ENCODE data around the gene KCNT1.

KCNT1 gene

DNA sequence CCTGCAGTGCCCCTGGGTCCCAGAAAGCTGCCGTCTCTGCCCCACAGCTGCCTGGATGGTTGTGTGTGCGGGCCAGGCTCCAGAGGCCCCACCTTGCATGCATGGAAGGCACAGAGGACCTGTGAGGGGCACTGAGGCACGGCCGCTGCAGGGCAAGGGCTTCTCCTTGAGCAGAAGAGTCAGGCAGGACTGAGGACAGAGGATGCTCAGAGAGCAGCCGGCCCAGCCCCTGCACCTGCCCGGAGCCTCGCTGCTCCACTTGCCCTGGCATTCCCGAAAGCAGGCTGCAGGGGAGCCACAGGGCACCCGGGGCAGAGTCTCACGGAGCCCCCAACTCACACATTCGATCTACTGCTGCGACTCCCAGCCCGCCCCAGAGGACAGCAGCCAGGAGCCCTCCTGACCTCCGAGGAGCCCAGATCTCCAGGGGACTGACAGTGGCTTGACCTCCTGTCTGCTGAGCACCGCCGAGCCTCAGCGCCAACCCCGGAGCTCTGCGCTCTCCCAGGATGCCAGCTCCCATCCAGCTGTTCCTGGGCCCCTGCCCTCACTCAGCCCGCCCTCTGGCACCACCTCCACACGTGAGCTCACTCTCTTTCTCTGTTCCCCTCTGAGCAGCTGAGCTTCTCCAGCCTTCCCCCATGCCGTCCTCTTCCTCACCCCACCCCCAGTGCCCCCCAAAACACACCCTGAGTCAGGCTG is 95.0 kb downstream of the KCNT1 start:
- Histone ChIP-seq H3K27me3 (ENCODE audit: control insufficient read depth, insufficient read depth, low read length, poor library complexity, severe bottlenecking) (no peaks in the 10 kb centered on the region), H3K36me3 (ENCODE audit: control insufficient read depth, insufficient read depth, low read length) (no peaks in the 10 kb centered on the region), H3K4me3 (ENCODE audit: insufficient read depth, low read depth, low read length) (no peak overlapping the region), H3K4me1 (ENCODE audit: control insufficient read depth, insufficient read depth, low read length) (no peaks in the 10 kb centered on the region), H3K9me3 (ENCODE audit: control insufficient read depth, low read length) (no peaks in the 10 kb centered on the region), H3K27ac (ENCODE audit: insufficient read depth, low read depth, low read length, poor library complexity, severe bottlenecking) (no peak overlapping the region)
- WGBS, 2 experiments: 87 to 90% methylated on average over 22 of the region's 22 CpGs

DNA sequence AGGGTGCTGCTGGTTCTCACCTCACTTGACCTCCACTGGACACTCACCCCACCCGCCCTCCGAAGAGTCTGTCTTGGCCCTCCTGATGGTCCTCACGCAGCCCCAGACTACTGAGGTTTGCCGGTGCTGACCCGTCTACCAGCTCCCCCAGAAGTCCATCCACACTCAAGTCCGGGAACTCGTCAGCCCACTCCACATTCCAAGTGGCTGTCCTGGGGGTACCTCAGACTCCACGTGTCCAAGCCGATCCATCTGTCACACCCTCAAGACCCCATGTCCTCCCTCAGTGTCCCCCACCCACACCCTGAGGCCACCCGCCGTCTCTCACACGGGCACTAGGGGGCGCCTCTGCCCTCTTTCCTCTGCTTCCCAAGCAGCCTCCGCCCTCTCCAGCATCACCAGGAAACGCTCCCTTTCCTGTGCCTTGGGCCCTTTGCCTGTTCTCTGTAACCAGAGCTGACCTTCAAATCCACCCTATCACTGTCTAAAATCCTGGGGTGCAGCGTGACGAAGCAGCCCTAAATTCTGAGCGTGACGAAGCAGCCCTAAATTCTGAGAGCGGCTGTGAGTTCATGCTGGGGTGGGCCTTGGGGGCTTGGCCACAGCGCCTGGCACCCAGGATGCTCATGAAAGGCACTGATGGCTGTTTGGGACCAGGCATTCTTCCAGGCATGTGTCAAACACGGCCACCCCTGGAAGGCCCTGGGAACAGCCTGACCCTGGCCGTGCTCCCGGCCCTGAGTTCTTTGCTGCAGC is 95.7 kb downstream of the KCNT1 start:
- Histone ChIP-seq H3K4me3 (ENCODE audit: insufficient read depth, low read depth, low read length) (no peak overlapping the region), H3K36me3 (ENCODE audit: control insufficient read depth, insufficient read depth, low read length) (no peaks in the 10 kb centered on the region), H3K27me3 (ENCODE audit: control insufficient read depth, insufficient read depth, low read length, poor library complexity, severe bottlenecking) (no peaks in the 10 kb centered on the region), H3K9me3 (ENCODE audit: control insufficient read depth, low read length) (no peaks in the 10 kb centered on the region), H3K4me1 (ENCODE audit: control insufficient read depth, insufficient read depth, low read length) (peaks cover under 1% of the 10 kb centered on the region), H3K27ac (ENCODE audit: insufficient read depth, low read depth, low read length, poor library complexity, severe bottlenecking) (no peak overlapping the region)
- WGBS, 2 experiments: 55 to 57% methylated on average over 24 of the region's 24 CpGs

DNA sequence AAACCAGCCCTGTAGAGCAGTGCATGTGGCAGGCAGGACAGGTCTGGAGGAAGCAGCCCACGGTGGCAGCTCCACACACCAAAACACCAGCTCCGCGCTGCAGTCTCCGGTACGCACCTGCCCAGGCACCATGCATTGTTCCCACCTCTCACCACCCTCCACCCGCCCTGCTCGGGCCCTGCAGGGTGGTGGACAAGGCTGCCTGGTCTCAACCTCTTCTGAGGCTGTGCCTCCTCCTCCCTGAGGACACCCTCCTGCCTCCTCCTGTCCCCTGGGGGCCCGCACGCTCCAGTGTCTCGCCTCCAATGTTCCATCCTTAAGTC is 96.2 kb downstream of the KCNT1 start:
- no peak overlapping the region for H3K27ac ChIP-seq (ENCODE audit: insufficient read depth, low read depth, low read length, poor library complexity, severe bottlenecking)
- no peak overlapping the region for H3K4me3 ChIP-seq (ENCODE audit: insufficient read depth, low read depth, low read length)
- H3K27me3 ChIP-seq (ENCODE audit: control insufficient read depth, insufficient read depth, low read length, poor library complexity, severe bottlenecking): no peaks in the 10 kb centered on the region
- no peaks in the 10 kb centered on the region for H3K9me3 ChIP-seq (ENCODE audit: control insufficient read depth, low read length)
- 93 to 95% methylated on average over 10 of the region's 10 CpGs for WGBS, 2 experiments
- H3K4me1 ChIP-seq (ENCODE audit: control insufficient read depth, insufficient read depth, low read length): peaks cover 6% of the 10 kb centered on the region
- no peaks in the 10 kb centered on the region for H3K36me3 ChIP-seq (ENCODE audit: control insufficient read depth, insufficient read depth, low read length)

DNA sequence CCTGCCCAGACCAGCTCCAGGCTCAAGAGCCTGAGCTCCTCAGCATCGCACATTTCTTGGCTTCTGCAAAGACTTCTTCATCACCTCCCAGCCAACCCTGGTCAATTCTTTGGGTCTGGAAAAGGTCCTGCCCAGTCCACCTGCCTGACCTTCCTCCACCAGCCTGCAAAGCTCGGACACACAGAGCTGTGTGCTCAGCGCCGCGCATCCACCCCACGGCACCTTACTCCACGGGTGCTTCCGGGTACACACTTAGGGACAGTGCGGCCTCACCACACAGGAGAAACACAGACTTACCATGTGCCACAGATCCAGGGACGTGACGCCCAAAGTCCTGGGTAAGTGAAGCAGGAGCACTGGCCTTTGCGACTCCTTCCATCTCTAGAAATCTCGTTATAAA is 97.3 kb downstream of the KCNT1 start:
- no peak overlapping the region for H3K4me3 ChIP-seq (ENCODE audit: insufficient read depth, low read depth, low read length)
- H3K36me3 ChIP-seq (ENCODE audit: control insufficient read depth, insufficient read depth, low read length): no peaks in the 10 kb centered on the region
- H3K4me1 ChIP-seq (ENCODE audit: control insufficient read depth, insufficient read depth, low read length): peaks cover 6% of the 10 kb centered on the region
- H3K27ac ChIP-seq (ENCODE audit: insufficient read depth, low read depth, low read length, poor library complexity, severe bottlenecking): no peak overlapping the region
- no peaks in the 10 kb centered on the region for H3K9me3 ChIP-seq (ENCODE audit: control insufficient read depth, low read length)
- H3K27me3 ChIP-seq (ENCODE audit: control insufficient read depth, insufficient read depth, low read length, poor library complexity, severe bottlenecking): no peaks in the 10 kb centered on the region
- WGBS, 2 experiments: 96% methylated on average over 13 of the region's 13 CpGs

DNA sequence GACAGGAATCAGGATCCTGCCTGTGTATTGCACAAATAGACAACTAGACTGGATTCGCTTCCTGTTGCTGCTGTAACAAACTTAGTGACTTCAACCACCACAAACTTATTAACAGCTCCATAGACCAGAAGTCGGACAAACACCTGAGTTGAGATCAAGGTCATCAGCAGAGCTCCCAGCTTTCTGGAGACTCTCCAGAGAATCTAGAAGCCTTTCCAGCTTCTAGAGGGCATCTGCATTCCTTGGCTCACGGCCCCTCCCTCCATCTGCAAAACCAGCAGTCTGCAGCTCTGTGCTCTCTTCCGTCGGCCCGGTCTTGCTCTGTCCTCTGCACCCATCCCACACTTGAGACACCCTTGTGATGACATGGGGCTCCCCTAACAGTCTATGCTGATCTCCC is 99.1 kb downstream of the KCNT1 start:
- no peaks in the 10 kb centered on the region for H3K9me3 ChIP-seq (ENCODE audit: control insufficient read depth, low read length)
- peaks cover 6% of the 10 kb centered on the region for H3K4me1 ChIP-seq (ENCODE audit: control insufficient read depth, insufficient read depth, low read length)
- no peak overlapping the region for H3K27ac ChIP-seq (ENCODE audit: insufficient read depth, low read depth, low read length, poor library complexity, severe bottlenecking)
- H3K27me3 ChIP-seq (ENCODE audit: control insufficient read depth, insufficient read depth, low read length, poor library complexity, severe bottlenecking): no peaks in the 10 kb centered on the region
- H3K4me3 ChIP-seq (ENCODE audit: insufficient read depth, low read depth, low read length): no peak overlapping the region
- H3K36me3 ChIP-seq (ENCODE audit: control insufficient read depth, insufficient read depth, low read length): no peaks in the 10 kb centered on the region
- 94% methylated on average over 6 of the region's 6 CpGs for WGBS, 2 experiments

DNA sequence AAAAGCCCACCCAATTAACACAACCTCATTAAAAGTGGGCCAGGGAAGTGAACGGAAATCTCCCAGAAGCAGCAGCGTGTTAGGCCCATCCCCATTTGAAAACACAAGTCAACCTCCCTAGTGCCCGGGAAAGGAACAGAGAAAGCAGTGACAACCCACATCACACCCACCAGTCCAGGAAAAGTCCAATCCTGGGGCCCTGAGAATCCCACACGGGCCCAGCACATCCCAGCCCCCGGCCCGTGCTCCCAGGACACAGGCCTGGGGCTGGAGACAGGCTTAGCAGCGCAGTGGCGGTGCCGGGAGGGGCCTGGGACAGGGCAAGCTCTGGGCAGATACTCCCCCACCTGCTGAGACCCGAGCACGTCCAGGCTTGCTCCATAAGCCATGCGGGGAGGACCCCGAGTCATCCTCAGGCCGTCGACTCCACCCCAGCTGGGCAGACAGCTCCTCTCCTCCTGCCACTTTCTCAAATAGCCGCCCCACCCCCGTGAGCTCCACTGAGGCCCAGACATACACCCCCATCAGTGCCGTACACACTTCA is 101.0 kb downstream of the KCNT1 start:
- no peak overlapping the region for H3K27ac ChIP-seq (ENCODE audit: insufficient read depth, low read depth, low read length, poor library complexity, severe bottlenecking)

DNA sequence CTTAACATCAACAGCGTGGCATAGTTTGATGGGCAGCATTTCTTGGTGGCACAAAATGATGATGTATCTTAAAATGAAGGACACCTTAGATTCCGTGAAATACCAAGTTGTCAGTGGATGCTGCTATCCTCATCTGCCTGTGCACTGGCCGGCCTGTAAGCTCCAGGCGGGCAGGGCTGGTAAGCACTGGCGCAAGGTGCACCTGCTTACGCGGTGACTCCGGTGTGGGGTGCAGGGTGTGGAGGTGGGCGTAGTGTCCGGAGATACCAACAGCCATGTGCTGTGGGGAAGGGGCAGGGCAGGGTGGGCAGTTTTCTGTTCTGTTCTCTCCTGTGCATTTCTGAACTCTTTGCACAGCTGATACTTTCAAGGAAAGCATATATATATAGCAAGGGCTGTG is 101.5 kb downstream of the KCNT1 start:
- Histone ChIP-seq H3K4me1 (ENCODE audit: control insufficient read depth, insufficient read depth, low read length) (peaks cover 6% of the 10 kb centered on the region), H3K27ac (ENCODE audit: insufficient read depth, low read depth, low read length, poor library complexity, severe bottlenecking) (no peak overlapping the region), H3K9me3 (ENCODE audit: control insufficient read depth, low read length) (no peaks in the 10 kb centered on the region), H3K27me3 (ENCODE audit: control insufficient read depth, insufficient read depth, low read length, poor library complexity, severe bottlenecking) (no peaks in the 10 kb centered on the region), H3K36me3 (ENCODE audit: control insufficient read depth, insufficient read depth, low read length) (no peaks in the 10 kb centered on the region), H3K4me3 (ENCODE audit: insufficient read depth, low read depth, low read length) (no peak overlapping the region)
- 96 to 99% methylated on average over 10 of the region's 10 CpGs for WGBS, 2 experiments

More for the DNA sequence above, 101.0 kb downstream of the KCNT1 start:
- Histone ChIP-seq H3K9me3 (ENCODE audit: control insufficient read depth, low read length) (no peaks in the 10 kb centered on the region), H3K4me1 (ENCODE audit: control insufficient read depth, insufficient read depth, low read length) (peaks cover 6% of the 10 kb centered on the region), H3K36me3 (ENCODE audit: control insufficient read depth, insufficient read depth, low read length) (no peaks in the 10 kb centered on the region), H3K27me3 (ENCODE audit: control insufficient read depth, insufficient read depth, low read length, poor library complexity, severe bottlenecking) (no peaks in the 10 kb centered on the region), H3K4me3 (ENCODE audit: insufficient read depth, low read depth, low read length) (no peak overlapping the region)
- 73 to 75% methylated on average over 18 of the region's 18 CpGs for WGBS, 2 experiments

DNA sequence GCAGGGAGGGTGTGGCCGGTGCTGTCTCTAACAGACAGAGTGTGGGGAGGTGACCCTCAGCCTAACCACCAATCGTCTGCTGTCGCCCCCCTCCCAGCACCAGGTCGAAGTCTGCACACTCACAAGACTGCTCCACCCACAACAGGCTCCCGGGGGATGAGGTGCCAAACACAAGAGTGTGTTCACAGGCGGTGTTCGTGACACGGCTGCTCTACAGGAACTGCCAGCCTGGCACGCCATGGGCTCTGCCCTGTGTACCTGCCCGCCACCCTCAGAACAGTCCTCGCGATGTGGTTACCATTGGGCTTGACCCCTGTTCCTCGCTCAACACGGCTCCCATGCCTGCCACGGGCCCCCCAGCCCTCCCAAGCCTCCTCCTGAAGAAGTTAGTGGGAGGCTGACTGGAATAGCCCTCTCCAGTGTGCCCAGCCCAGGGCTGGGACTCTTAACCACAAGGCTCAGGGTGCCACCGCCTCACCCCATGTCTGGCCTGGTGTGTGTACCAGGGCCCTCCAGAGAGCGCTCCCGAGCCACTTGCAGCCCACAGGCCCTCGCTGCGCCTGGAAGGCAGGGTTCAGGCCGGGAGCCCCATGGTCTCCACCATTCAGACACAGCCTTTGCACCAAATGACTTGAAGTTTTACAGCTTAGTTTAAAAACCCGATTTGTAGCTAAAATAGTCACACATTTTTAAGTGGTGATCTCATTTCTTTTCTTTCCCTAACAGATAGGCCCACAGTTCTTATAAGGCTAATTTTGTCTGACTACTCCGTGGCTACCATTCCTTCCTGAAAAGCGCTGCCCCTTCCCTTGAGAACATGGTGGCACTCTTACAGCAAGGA is 102.8 kb downstream of the KCNT1 start:
- Histone ChIP-seq H3K4me3 (ENCODE audit: insufficient read depth, low read depth, low read length) (no peak overlapping the region), H3K36me3 (ENCODE audit: control insufficient read depth, insufficient read depth, low read length) (no peaks in the 10 kb centered on the region), H3K9me3 (ENCODE audit: control insufficient read depth, low read length) (no peaks in the 10 kb centered on the region), H3K4me1 (ENCODE audit: control insufficient read depth, insufficient read depth, low read length) (peaks cover 6% of the 10 kb centered on the region), H3K27me3 (ENCODE audit: control insufficient read depth, insufficient read depth, low read length, poor library complexity, severe bottlenecking) (no peaks in the 10 kb centered on the region), H3K27ac (ENCODE audit: insufficient read depth, low read depth, low read length, poor library complexity, severe bottlenecking) (no peak overlapping the region)
- WGBS, 2 experiments: 90 to 92% methylated on average over 24 of the region's 24 CpGs

DNA sequence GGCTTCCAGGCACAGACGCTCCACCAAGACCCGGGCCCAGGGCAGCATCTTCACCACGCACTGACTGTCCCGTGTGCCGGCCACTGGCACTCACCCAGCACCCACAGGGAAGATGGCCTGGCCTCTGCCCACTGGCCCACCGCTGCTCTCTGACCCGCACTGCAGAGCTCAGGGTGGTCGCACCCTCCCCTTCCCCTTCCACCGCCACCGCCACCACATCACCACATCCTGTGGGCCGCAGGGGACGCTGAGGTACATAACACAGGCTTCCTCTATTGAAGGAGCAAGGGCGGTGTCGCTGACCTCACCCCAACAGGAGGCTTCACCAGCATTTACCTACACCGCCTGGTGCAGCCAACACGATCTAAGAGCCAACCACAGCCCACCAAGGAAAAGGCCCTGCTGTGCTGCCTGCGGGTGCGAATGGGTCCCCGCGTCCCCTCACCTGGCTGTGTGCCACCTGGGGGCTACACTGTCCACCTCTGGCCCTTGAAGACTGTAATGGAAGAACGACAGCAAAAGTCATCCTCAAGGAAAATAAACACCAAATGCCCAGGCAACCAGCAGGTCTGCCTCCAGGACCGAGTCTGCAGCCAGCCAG is 103.5 kb downstream of the KCNT1 start:
- WGBS, 2 experiments: 93 to 95% methylated on average over 22 of the region's 22 CpGs
- no peak overlapping the region for H3K4me3 ChIP-seq (ENCODE audit: insufficient read depth, low read depth, low read length)
- H3K4me1 ChIP-seq (ENCODE audit: control insufficient read depth, insufficient read depth, low read length): peaks cover 6% of the 10 kb centered on the region
- H3K27ac ChIP-seq (ENCODE audit: insufficient read depth, low read depth, low read length, poor library complexity, severe bottlenecking): no peak overlapping the region
- no peaks in the 10 kb centered on the region for H3K27me3 ChIP-seq (ENCODE audit: control insufficient read depth, insufficient read depth, low read length, poor library complexity, severe bottlenecking)
- peaks cover 4% of the 10 kb centered on the region for H3K36me3 ChIP-seq (ENCODE audit: control insufficient read depth, insufficient read depth, low read length)
- no peaks in the 10 kb centered on the region for H3K9me3 ChIP-seq (ENCODE audit: control insufficient read depth, low read length)

All from ectodermal cell (in vitro differentiated cells).